ENCODE results near the gene ARRDC5.

The ARRDC5 gene

GRCh38 chr19:4937060-4937459 lies 34.4 kb upstream of the ARRDC5 start:
- TF ChIP-seq CTCF (IDR thresholded peaks at IDR 0.05; ENCODE audit: low read depth, low read length) (no peak), EZH2phosphoT487 (IDR thresholded peaks at IDR 0.05; ENCODE audit: low read depth) (no peak)
- Histone ChIP-seq H3K4me1 (ENCODE audit: low read length) (no peaks in the 10 kb centered on the region), H3K27ac (ENCODE audit: low read length) (no peak overlapping the region), H3K27me3 (ENCODE audit: low read depth, low read length) (no peaks in the 10 kb centered on the region), H2AFZ (ENCODE audit: low read depth, low read length) (no peak overlapping the region), H3K9me3 (ENCODE audit: insufficient read depth, low read length) (no peaks in the 10 kb centered on the region), H3K4me2 (ENCODE audit: low read length) (no peak overlapping the region), H4K20me1 (ENCODE audit: insufficient read depth, low read length) (peaks cover 33% of the 10 kb centered on the region; the same call in 1 of the 2 replicates), H3K79me2 (ENCODE audit: low read length) (peaks cover 52% of the 10 kb centered on the region), H3K9ac (ENCODE audit: low read length) (no peak overlapping the region), H3K36me3 (replicated peaks; ENCODE audit: low read depth, low read length) (peaks cover 42% of the 10 kb centered on the region), H3K4me3 (ENCODE audit: low read length) (no peak overlapping the region)

- Histone ChIP-seq H3K36me3 (replicated peaks; ENCODE audit: low read depth, low read length) (peaks cover 41% of the 10 kb centered on the region), H3K79me2 (ENCODE audit: low read length) (peaks cover 55% of the 10 kb centered on the region), H2AFZ (ENCODE audit: low read depth, low read length) (no peak overlapping the region), H4K20me1 (ENCODE audit: insufficient read depth, low read length) (peaks cover 33% of the 10 kb centered on the region; the same call in 1 of the 2 replicates), H3K27ac (ENCODE audit: low read length) (no peak overlapping the region), H3K4me3 (ENCODE audit: low read length) (no peak overlapping the region), H3K4me1 (ENCODE audit: low read length) (no peaks in the 10 kb centered on the region), H3K9ac (ENCODE audit: low read length) (no peak overlapping the region), H3K27me3 (ENCODE audit: low read depth, low read length) (no peaks in the 10 kb centered on the region), H3K4me2 (ENCODE audit: low read length) (no peak overlapping the region), H3K9me3 (ENCODE audit: insufficient read depth, low read length) (no peaks in the 10 kb centered on the region)
- TF ChIP-seq CTCF (IDR thresholded peaks at IDR 0.05; ENCODE audit: low read depth, low read length): no peak
- TF ChIP-seq EZH2phosphoT487 (IDR thresholded peaks at IDR 0.05; ENCODE audit: low read depth): no peak
Observed at GRCh38 chr19:4935444-4935843, 32.7 kb upstream of the ARRDC5 start.

GRCh38 chr19:4933528-4933927 lies 30.8 kb upstream of the ARRDC5 start:
- TF ChIP-seq CTCF (IDR thresholded peaks at IDR 0.05; ENCODE audit: low read depth, low read length) (no peak), EZH2phosphoT487 (IDR thresholded peaks at IDR 0.05; ENCODE audit: low read depth) (no peak)
- Histone ChIP-seq H3K4me2 (ENCODE audit: low read length) (no peak overlapping the region), H3K4me3 (ENCODE audit: low read length) (no peak overlapping the region), H2AFZ (ENCODE audit: low read depth, low read length) (no peak overlapping the region), H3K79me2 (ENCODE audit: low read length) (peaks cover 57% of the 10 kb centered on the region), H3K9me3 (ENCODE audit: insufficient read depth, low read length) (no peaks in the 10 kb centered on the region), H4K20me1 (ENCODE audit: insufficient read depth, low read length) (peaks cover 41% of the 10 kb centered on the region), H3K9ac (ENCODE audit: low read length) (no peak overlapping the region), H3K27me3 (ENCODE audit: low read depth, low read length) (no peaks in the 10 kb centered on the region), H3K4me1 (ENCODE audit: low read length) (no peaks in the 10 kb centered on the region), H3K36me3 (replicated peaks; ENCODE audit: low read depth, low read length) (peaks cover 51% of the 10 kb centered on the region), H3K27ac (ENCODE audit: low read length) (no peak overlapping the region)

- no peak overlapping the region for H2AFZ ChIP-seq (ENCODE audit: low read depth, low read length)
- H3K4me3 ChIP-seq (ENCODE audit: low read length): no peak overlapping the region
- H3K4me2 ChIP-seq (ENCODE audit: low read length): no peak overlapping the region
- H3K79me2 ChIP-seq (ENCODE audit: low read length): peaks cover 58% of the 10 kb centered on the region
- peaks cover 44% of the 10 kb centered on the region for H4K20me1 ChIP-seq (ENCODE audit: insufficient read depth, low read length)
- peaks cover 52% of the 10 kb centered on the region for H3K36me3 ChIP-seq (replicated peaks; ENCODE audit: low read depth, low read length)
- TF ChIP-seq CTCF (IDR thresholded peaks at IDR 0.05; ENCODE audit: low read depth, low read length): no peak
- H3K9ac ChIP-seq (ENCODE audit: low read length): no peak overlapping the region
- no peaks in the 10 kb centered on the region for H3K9me3 ChIP-seq (ENCODE audit: insufficient read depth, low read length)
- H3K27ac ChIP-seq (ENCODE audit: low read length): no peak overlapping the region
- H3K27me3 ChIP-seq (ENCODE audit: low read depth, low read length): no peaks in the 10 kb centered on the region
- H3K4me1 ChIP-seq (ENCODE audit: low read length): no peaks in the 10 kb centered on the region
Observed at GRCh38 chr19:4932711-4933110, 30.0 kb upstream of the ARRDC5 start.

Measured in OCI-LY3 (cell line).